ENCODE data around the gene BTBD8.

DNA sequence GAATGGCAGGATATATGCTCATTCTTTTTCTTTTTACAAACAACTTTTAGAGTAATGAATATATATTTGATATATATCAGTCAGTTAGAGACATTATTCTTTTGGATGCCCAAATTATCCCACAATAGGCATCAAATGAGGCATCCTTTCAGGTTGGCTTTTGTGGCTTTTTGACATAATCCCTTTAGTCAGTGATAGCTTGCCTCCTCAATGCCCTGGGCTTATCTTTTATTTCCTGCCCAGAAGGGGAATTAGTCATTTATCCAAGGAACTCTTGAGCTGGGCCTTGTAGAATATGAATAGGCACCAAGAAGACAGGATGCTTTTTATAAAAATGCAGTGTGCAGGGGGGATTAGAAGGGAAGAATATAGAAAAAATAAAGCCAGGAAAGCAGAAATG is 28.2 kb upstream of the BTBD8 start:
- TF ChIP-seq, protein P1, sequence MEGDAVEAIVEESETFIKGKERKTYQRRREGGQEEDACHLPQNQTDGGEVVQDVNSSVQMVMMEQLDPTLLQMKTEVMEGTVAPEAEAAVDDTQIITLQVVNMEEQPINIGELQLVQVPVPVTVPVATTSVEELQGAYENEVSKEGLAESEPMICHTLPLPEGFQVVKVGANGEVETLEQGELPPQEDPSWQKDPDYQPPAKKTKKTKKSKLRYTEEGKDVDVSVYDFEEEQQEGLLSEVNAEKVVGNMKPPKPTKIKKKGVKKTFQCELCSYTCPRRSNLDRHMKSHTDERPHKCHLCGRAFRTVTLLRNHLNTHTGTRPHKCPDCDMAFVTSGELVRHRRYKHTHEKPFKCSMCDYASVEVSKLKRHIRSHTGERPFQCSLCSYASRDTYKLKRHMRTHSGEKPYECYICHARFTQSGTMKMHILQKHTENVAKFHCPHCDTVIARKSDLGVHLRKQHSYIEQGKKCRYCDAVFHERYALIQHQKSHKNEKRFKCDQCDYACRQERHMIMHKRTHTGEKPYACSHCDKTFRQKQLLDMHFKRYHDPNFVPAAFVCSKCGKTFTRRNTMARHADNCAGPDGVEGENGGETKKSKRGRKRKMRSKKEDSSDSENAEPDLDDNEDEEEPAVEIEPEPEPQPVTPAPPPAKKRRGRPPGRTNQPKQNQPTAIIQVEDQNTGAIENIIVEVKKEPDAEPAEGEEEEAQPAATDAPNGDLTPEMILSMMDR (IDR thresholded peaks at IDR 0.05) = no peak
- TF ChIP-seq, protein P2, sequence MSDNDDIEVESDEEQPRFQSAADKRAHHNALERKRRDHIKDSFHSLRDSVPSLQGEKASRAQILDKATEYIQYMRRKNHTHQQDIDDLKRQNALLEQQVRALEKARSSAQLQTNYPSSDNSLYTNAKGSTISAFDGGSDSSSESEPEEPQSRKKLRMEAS (IDR thresholded peaks at IDR 0.05; ENCODE audit: low read depth) = no peak
- TF ChIP-seq SMC3 (IDR thresholded peaks at IDR 0.05; ENCODE audit: low read depth, low read length) = no peak
- TF ChIP-seq EZH2phosphoT487 (IDR thresholded peaks at IDR 0.05; ENCODE audit: borderline replicate concordance, low read depth) = no peak

Data from SK-N-SH (cell line).